Body of pancreas (tissue), 4 donors: ENCODE data around the gene BRD3OS.

Experiments
- POLR2A ChIP-seq, 3 donors: fragments of 450-650 bp; IDR thresholded peaks; one replicate each; pipeline ENCODE4 v1.6.1; 2016; ENCODE audit warnings: antibody characterized with exemption in 3 of 3, mild to moderate bottlenecking in 2 of 3
- TF ChIP-seq, protein P1 (sequence below), 7 experiments: fragments of 450-650 bp in 4 of 7; fragments of 200-600 bp in 3 of 7; sonication (generic) in 3 of 7; IDR thresholded peaks; one replicate each; pipeline ENCODE4 v1.5.1; 2016 to 2019; ENCODE audit warnings: antibody characterized with exemption in 7 of 7

DNA sequence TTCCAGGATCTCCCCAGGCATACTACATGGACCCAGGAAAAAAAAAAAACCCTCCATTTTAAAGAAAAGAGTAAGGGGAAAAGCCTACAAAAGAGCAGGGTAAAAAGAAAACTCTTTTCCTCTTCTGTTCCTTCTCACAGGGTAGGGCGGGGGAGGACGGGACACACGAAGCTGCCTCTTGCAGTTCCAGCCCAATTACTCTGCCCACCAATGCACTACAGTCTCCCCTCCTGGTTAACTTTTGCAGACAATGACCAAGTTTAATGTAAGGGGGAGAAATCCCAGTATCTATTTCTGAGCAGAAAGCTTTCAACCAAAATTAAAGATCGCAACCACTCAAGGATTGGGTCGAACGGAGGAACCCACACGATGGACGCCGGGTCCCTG lies 41.2 kb downstream of the BRD3OS start:
- TF ChIP-seq, protein P1, sequence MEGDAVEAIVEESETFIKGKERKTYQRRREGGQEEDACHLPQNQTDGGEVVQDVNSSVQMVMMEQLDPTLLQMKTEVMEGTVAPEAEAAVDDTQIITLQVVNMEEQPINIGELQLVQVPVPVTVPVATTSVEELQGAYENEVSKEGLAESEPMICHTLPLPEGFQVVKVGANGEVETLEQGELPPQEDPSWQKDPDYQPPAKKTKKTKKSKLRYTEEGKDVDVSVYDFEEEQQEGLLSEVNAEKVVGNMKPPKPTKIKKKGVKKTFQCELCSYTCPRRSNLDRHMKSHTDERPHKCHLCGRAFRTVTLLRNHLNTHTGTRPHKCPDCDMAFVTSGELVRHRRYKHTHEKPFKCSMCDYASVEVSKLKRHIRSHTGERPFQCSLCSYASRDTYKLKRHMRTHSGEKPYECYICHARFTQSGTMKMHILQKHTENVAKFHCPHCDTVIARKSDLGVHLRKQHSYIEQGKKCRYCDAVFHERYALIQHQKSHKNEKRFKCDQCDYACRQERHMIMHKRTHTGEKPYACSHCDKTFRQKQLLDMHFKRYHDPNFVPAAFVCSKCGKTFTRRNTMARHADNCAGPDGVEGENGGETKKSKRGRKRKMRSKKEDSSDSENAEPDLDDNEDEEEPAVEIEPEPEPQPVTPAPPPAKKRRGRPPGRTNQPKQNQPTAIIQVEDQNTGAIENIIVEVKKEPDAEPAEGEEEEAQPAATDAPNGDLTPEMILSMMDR (IDR thresholded peaks at IDR 0.05): no peak
- no peak for TF ChIP-seq POLR2A (IDR thresholded peaks at IDR 0.05)
